GM18909 (cell line): ENCODE data around the gene CELF2.

Experiments
- ATAC-seq: cut with Tn5 transposase; IDR thresholded peaks from one replicate; pipeline ENCODE4 v1.9.1; 2021; ENCODE audit warnings: mild to moderate bottlenecking; ENCODE audit not compliant: unreplicated experiment, poor library complexity

CELF2 gene

DNA sequence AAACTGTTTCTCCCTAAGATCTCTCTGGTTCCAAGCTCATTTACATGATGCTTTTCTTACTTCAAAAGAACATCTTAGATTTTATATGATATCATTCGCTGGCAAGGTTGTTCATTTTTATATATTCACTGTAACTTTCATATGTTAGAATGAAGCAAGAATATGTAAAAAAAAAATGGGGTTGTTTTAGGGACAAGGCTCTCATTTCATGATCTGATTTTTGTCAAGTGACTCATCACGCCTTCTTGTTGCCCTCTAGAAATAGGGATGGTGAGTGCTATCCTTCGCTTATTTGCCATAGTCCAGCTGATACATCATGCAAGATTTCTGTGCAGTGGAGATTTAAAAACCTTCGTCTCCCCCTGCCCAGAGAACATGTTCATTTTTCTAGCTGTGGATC, 14.0 kb upstream of the CELF2 start:
- no peak for ATAC-seq

DNA sequence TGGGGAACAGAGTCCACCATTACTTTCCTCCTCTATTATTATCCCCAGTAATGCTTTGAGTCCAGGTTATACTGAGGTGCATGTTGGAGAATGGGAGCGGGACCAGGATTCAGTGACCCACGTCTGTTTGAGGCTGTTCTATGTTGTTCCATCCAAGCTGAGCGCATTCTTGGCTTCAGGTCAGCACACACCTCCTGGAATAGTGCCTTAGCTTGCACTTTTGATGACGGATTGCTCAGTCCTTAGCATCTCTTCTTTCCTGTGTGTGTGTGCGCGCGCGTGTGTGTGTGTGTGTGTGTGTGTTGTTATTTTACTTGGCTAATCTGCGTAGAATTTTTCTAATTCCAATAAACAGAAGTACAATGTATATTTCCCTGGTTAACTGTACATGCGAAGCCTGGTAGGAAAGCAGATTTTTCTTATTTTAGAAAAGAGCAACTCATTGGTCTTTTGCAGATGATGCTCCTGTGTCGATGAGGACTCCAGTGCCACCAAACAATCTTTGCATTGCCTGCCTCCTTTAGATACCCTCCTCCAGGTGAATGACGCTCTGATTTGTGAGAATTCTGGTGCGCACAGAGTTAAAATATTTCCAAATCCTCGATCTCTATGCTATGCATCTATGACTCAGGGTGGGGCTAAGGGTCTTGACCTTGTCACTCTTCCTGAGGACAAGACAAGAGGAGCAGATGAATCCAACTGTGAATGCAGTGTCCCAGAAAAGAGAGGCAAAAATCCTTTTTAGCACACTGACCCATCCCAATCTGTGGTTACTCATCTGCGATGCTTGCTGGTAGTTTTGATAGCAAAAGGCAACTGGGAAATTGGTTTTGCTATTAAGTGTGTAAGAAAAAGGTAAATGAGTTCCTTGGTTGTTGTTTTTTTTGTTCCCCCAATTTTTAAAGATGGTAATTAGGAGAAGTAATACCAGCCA, 13.3 kb upstream of the CELF2 start:
- no peak for ATAC-seq

DNA sequence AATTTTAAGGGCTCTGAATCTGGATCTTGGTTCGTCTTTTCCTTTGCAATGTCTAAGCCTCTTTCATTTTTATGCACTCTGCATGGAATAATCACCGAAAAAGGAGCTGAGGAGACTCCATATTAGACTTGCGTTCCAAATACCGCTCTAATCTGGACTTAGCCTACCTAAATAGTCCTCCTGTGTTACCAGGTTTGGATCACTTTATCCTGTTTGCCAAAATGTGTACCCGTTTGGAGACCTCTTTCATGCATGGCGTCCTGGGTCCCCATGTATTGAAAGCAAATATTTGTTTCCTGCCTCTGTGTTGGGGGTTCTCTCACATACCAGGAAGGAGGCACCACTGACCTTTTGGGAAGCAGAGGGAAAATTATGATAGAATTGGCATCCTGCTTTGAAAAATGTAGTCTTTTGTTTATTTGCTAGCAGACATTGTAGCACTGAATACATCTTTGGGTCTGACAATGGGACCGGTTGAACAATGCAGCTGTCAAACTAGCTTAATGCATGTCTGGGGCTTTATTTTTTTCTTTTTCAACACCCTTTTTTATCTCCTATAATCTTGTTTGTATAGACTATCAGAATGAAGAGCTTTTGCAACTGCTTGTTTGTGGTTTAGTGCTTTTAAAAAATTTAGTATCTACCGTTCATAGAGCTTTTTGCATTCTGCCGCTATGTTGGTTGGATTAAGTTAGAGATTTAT, 11.8 kb upstream of the CELF2 start:
- ATAC-seq: no peak

DNA sequence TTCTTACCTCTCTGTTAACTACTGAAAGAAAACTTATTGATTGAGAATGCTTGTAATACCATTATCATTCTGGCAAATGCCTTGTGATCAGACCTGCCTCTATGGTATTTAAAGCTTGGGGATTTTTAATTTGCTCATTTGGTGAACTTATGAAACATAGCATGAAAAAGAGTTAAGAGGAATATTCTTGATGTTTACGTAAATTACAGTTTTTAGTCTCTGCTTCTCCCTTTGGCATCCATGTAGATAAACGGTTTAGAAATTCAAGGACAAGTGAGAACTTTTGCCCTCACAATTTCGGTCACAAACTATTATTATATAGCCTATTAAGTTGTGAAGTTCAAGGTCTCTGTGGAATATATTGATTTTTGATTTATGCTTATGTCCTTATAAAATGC, 11.2 kb upstream of the CELF2 start:
- no peak for ATAC-seq

DNA sequence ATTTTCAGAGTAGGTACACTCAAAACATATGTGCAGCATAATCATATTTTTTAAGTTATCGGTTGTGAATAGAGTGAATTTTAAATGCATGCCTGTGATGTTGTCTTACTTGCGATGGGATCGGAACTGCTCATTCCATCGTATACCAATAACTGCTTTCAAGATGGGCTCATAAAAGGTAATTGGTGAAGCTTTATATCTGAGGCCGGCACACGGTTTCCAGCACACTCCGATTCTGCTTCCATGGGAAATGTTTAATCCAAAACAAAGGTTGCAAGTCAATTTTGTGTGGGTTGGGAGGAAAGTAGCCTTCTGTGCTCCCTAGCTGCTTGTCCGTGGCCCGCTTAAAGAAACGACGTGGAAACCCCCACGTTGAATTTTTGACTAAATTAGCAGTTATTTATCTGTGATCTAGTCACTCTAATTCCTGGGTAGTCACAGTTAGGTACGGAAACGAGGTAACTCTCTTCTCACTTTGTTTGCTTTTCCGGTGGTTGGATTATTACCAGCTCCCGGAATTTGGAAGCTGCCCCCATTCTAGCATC, 10.1 kb upstream of the CELF2 start:
- no peak for ATAC-seq

DNA sequence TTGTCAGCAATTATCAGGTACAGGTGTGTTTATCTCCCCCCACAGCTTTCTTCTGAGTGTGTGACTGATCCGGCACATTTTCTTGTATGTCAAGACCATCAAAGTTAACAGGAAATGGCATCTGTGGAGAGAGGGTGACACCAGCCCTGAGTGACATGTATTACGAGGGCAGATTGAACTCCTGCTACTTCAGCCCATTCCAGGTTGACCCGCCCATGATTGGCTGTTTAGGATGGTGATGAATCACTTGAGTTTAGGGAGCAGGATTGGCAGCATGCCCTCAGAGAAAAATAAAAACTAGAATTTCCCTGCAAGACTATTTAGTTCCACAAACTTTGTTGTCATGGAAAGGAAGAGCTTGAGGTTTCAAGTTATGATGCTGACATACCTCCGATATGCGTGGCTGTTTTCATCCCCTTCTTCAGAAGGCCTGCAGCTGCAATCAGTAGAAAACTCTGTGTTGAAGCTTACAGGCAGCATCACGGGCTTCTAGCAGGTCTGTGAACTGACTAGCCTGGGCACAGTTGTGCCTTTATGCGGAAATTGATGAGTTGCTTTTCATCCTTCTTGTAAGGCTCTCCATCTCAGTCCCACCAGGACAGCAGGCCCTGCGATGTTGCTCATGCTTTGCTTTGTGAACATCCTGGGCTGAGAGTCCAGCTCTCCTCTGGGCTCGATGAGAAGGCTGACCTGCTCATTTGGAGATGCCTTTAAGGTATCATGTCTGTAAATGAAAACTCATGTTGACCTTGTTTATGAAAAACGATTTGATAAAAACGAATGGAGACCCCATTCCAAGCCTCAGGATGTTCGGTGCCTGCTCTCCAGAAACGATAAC, 8.0 kb upstream of the CELF2 start:
- ATAC-seq: no peak

DNA sequence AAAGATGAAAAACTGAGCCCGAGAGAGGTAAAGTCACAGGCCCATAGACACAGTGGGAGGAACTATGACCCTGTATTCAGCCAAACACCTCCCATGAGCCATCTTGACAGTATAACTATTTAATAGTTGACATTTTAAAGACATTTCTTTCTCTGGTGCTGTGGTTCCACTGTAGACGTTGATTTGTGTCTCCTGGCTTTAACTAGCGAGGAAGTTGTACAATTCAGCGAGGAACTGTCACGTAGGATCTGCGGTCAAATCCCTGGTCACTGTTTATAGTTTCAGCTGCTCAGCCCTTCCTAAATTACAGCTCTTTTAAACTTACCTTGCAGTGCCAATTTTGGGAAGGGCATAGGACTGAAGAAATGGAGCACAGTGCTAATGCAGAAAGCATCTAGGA, 7.1 kb upstream of the CELF2 start:
- ATAC-seq: no peak

DNA sequence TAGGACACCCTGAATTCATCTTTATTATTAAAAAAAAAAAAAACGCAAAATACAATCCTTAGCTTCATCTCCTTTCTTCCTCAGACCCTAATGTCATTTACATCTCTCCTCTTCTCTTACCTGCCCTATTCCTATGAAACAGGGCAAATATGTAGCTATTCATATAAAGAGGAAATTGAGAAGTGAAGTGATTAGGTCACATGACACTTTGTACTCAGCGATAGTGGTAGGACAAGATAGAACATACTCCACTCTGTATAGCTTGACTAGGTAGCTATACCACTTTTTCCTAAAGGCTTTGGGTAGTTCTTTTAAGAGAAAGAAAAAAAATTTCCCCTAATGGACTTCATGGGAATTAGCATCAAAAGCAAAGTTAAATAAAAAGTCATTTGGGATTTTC, 6.2 kb upstream of the CELF2 start:
- no peak for ATAC-seq

DNA sequence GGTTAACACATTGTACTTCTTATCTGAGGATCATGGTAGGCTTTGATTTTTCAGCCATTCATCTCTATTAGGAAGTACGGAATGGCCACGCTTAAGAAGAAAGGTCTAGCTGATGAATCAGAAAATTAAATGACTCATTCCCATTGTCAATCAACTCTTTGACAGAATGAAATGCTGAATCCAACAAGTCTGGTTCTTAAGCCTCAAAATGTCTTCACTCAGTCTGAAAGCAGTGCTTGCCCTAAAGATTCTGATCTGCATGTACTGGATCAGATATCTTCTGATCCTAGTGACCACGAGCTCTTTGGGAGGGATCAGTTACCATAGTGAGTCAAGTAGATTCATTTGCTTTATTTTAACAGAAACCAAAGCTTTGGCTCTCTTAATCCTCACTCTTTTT, 5.7 kb upstream of the CELF2 start:
- ATAC-seq: no peak

DNA sequence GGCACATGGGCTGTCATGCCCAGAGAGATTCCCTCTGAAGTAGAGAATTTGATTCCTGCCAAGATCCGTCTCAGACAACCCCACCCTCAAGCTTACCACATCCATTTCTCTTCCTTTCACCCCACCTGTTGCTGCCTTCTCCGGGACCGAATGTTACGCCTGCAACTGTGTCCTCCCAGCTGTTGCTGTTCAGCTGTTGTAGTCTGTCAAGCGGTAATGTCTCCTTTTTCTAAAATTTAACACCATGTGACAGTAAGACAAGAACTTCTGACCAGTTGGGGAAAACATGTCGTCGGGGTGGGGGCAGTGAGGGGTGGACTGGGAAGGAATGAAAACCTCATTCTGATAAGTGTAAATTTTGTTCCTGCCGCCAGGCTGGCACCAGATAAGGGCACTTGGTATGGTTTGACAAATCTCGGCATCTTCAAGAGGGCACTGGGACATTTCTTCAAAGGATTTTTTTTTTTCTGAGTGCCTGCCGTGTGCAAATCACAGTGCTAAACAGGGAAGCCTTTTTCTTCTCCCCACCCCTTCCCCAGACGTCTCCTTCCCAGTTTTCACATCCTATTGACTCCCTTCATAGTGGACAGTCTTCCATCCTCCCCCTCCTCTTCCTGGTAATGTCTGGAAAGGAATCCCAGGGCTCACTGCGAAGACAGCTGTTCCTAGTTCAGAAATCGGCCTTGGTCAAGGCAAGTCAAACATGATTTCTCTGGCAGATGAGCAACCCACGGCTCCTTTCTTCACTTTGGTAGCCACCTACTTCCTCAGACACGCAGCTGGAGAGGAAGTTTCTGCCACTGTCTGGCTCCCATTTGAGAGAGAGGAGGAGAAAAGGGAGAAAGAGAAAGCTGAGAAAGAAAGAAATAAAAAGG, 5.0 kb upstream of the CELF2 start:
- ATAC-seq: no peak

DNA sequence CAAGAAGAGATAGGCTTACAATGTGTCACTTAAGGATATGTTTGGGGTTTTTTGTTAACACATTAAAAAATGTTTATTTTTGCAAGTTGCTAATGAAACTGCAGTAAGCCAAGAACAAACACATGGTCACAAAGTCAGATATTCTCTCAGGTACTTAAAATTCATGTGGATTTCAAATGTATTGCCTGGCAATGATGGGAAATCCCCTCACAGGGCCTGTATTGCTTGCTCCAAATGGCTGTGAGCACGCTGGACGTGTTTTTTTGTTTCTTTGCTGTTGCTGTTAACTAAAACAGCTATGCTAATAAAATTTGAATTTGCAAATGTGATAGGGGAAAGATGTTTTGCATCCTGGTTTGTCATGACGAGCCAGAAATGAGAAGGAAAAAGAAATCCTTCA, 3.8 kb upstream of the CELF2 start:
- no peak for ATAC-seq

DNA sequence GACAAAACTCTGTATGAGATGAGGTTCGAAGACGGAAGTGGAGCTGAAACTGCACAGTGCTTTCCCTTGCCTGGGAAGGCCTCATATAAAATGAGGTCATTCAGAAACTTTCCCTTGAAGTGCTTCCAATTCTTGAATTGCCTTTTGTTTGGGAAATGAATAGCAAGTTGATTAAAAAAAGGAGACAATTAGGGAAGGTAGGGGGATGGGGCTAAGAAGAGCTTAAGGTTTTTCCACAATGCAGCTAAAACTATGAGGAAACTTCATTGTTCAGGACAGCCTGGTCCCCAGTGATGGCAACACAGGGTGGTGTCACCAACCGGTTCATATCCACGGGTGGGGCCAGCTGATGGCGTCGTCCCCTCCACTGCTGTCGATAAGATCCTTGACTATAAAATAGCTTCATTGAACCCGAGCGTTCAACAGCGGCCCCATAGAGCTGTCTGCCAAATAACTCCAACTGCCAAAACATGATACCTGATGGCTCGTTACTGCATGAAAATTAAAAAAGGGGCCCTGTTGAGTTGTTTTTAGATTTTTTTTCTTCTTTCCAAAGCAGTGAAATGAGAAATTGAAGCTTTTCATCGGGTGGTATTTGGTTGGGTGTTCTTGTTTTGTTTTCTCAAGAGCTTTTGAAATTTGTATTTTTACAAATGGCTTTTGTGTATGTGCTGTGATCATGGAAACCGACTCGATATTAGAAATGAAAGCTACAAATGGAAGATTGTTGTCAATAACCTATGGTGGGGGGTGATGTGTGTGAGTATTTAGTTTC, 2.8 kb upstream of the CELF2 start:
- ATAC-seq: no peak

DNA sequence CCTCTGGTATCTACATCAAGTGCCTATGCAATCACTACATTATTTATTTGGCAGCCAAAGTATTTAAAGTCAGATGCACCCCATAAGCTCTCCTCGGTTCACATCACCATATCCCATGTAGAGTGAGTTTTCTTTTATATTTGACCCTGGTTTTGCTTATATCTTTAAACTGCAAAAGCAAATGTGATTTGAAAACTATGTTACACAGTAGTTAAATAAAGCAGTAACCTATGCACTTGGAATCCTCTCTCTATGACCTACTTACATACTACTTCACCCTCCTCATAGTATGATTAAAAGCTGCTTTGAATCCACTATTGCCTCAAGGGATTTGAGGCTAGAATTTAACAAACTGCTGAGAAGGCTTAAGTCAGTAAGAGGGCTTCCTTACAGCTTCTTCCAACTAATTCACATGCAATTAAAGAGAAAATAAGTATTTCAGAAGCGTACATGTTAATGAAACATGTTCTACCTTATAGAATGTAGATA, 2.2 kb upstream of the CELF2 start:
- no peak for ATAC-seq

DNA sequence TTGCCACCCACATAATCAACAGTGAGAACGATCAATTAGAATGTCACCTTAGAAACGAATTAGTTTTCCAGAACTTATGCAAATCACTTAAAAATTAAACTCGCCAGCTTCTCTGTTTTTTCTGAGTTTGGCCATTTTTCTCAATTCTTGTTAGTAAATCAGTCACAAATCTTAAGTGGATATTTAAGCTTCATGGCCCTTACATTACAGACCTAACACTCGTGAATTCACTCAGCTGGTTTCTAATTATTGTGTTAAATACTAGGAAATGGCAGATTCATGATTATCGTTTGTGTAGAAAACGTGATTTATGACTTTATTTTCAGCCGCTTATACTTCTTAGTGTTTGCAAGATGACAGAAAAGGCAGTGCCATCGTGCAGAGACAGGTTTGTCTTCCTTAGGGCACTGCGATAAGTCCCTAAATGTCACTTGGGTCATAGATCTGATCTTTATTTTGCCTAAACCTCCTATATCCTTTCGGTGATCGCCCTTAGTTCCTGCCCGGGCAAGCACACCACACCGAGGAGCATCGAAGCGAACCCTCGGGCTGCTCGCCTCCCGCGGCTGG, 587 bp upstream of the CELF2 start:
- ATAC-seq: no peak

DNA sequence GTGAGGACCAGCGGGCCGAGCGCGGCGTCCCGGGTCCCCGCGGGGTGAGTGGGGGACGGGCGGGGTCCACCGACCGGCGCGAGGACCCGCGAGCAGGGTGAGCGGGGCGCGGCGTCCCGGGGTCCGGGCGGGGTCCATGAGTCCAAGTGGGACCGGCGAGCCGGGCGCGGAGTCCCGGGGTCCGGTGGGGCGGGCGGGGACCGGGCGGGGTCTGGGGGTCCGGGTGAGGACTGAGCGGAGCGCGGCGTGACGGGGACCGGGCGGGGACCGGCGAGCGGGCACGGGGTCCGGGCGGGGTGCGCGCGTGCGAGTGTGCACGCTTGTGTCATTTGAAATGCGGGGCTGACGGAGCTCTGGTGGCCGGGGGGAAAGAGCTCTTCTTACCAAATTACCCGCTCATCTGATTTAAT, 765 bp downstream of the CELF2 start:
- no peak for ATAC-seq

DNA sequence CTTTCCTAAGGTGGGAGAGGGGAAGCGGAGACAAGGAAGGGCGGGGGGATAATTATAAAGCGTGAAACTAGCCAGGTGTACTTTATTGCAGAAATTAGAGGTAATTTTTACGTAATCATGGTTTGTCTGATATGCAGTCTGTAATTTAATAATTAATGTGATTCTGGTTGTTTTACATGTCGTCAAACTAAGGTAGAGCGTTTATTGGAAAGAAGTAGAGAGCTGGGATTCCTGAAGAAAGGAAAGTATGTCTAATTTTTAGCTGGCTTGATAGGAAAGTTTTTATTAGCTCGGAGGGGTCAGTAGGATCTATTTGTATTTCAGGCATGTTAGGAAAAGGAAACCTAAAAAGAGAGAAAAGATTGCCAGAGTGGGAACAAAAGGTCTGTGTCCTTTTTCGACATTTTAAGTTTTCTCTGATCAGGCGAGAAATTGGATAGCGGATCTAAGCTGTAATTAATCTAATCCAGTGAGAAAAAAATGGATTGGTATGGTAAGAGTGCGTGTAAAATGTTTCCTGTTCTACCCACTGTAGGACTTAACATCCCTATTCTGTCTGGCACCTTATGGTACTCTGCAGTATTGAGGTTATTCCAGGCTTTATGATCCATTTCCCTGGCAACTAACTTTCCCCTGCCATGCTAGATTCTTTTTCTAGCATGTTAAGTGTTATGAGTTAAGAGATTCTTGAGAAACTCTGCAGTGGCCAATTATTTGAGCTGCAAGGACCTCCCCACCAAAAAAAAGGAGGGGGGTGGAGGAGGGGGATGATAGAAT, 1.4 kb downstream of the CELF2 start:
- ATAC-seq: no peak

DNA sequence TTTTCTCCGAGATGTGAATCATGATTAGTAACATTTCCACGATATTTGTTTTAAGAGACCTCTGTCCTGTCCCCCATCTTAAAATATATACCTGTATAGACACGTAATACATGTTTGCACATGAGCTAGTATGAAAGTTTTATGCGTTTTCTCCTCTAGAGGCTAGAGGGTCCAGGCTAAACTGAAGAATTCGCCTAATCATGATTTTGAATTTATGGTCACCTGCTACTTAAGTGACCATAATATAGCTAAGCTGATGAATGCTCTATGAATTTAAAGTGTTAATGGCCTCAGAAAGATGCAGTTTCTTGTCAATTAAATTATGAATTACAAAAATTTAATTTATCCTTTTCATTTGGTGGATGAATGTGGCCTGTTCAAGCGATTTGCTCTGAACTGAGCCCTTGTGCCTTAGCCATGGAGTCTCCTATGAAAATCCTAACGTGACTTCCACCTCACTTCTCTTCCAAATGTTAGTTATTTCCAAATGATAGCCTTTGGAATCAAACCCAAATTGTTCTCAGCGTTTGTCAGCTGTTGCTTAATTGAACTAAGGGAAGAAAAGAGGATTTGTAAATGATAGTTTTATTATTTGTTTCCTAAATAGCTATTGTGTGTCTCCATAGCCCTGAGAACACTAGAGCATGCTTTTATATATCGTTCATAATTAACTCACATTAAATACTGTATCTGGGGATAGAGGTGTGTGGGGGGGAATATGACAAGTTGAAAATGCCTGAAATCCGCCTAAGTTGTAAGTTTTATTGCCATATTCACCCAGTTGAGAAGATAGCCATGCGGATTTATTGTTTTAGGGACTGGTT, 2.3 kb downstream of the CELF2 start:
- no peak for ATAC-seq
